Prostate gland (tissue), 2 donors: ENCODE measurements around the gene SLC35F3.

ENCODE experiments used
- CTCF ChIP-seq, 4 experiments: fragments of 200-600 bp in 2 of 4; fragments of 450-650 bp in 2 of 4; sonication (generic) in 2 of 4; IDR thresholded peaks; 1 replicate in 3 of 4; 2 replicates in 1 of 4; pipeline ENCODE4 v1.5.1; 2016 to 2019; ENCODE audit warnings: antibody characterized with exemption in 4 of 4, mild to moderate bottlenecking in 2 of 4, moderate library complexity in 2 of 4
- POLR2A ChIP-seq: fragments of 450-650 bp; IDR thresholded peaks from one replicate; pipeline ENCODE4 v1.6.1; 2016; ENCODE audit warnings: antibody characterized with exemption, mild to moderate bottlenecking

- TF ChIP-seq POLR2A (no peak), CTCF (IDR thresholded peaks at IDR 0.05) (no peak)
Observed at GRCh38 chr1:234175363-234175762, 270.9 kb downstream of the SLC35F3 start.
